Measurements from ENCODE around the gene IDE. TPM values are rescaled to one million over a fixed set of nuclear protein-coding genes. Genes with fewer than 3 reads are reported as not detected.

The IDE gene
- total and polyA plus RNA-seq, 9 of the 15 experiments (the other 6 are each of a cell fraction or from before 2014, with no cell fraction given), result 10.2 to 50.6 (median 33.2) TPM

DNA sequence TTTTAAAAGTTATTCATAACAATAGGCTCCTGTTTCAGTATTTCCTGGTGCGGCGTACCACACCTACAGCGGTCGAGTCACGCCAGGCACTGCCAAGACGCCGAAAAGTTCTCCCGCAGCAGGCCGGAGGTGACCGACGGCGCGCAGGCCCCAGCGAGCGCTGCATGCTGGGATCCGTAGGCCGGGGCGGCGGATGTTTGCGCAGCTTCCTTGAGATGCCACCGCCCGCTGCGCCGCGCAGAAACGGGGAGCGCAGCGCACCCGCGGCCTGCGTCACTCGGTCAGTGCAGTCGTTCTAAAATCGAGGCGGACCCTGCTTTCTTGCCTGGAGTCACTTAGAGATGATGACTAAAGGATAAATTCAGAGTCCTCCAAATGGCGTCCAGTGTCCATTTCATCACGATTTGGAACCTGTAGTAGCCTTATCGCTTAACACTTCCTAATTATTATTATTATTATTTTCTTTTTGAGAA is 17.7 kb upstream of the IDE start (continued):
- TF ChIP-seq ZNF639 (CRISPR knock-in tag; conservative IDR thresholded peaks at IDR 0.05 in 1 of 2, IDR thresholded peaks at IDR 0.05 in 1 of 2) (peak in 1 of 2 experiments; percentile 94; a peak in 2 of 4 replicates), MITF (IDR thresholded peaks at IDR 0.05) (no peak), ZNF395 (CRISPR knock-in tag; IDR thresholded peaks at IDR 0.05) (no peak), FOXJ3 (CRISPR knock-in tag; IDR thresholded peaks at IDR 0.05) (no peak), PHF8 (IDR thresholded peaks at IDR 0.05; ENCODE audit: borderline replicate concordance, low read length) (peak; percentile 62; the same call in 1 of the 2 replicates), HMGN3 (IDR thresholded peaks at IDR 0.05; ENCODE audit: borderline replicate concordance, extremely low read depth, insufficient read length, low read depth, low read length) (peak; percentile 79), THRAP3 (IDR thresholded peaks at IDR 0.05; ENCODE audit: borderline replicate concordance) (no peak), PTRF (tag; IDR thresholded peaks at IDR 0.05) (no peak), ZNF586 (CRISPR knock-in tag; conservative IDR thresholded peaks at IDR 0.05) (no peak), GATA2 (CRISPR knock-in tag; IDR thresholded peaks at IDR 0.05) (no peak), MAZ (CRISPR knock-in tag; conservative IDR thresholded peaks at IDR 0.05 in 1 of 2, IDR thresholded peaks at IDR 0.05 in 1 of 2) (peak in 1 of 2 experiments; percentile 62; a peak in 2 of 4 replicates), ZNF764 (CRISPR knock-in tag; IDR thresholded peaks at IDR 0.05; ENCODE audit: low read depth) (no peak), SMARCE1 (IDR thresholded peaks at IDR 0.05) (no peak), RB1 (IDR thresholded peaks at IDR 0.05; ENCODE audit: low read depth) (peak; percentile 34; the same call in 1 of the 2 replicates), GTF2A2 (tag; IDR thresholded peaks at IDR 0.05) (no peak), KLF16 (IDR thresholded peaks at IDR 0.05) (no peak), TEAD2 (tag; IDR thresholded peaks at IDR 0.05) (no peak), RCOR1 (IDR thresholded peaks at IDR 0.05; ENCODE audit: borderline replicate concordance in 1 of 2, low read depth in 2 of 2, low read length in 2 of 2) (0 out of 4 replicates have a peak, but pooled peaks of 1 of the 2 experiments have one; percentile 55), JUN (IDR thresholded peaks at IDR 0.05; ENCODE audit: borderline replicate concordance, low read depth, low read length) (no peak), JUN (CRISPR knock-in tag; IDR thresholded peaks at IDR 0.05; ENCODE audit: borderline replicate concordance) (no peak), ZKSCAN3 (CRISPR knock-in tag; IDR thresholded peaks at IDR 0.05) (no peak), SLC30A9 (CRISPR knock-in tag; IDR thresholded peaks at IDR 0.05) (no peak)
- TF ChIP-seq, protein P1, sequence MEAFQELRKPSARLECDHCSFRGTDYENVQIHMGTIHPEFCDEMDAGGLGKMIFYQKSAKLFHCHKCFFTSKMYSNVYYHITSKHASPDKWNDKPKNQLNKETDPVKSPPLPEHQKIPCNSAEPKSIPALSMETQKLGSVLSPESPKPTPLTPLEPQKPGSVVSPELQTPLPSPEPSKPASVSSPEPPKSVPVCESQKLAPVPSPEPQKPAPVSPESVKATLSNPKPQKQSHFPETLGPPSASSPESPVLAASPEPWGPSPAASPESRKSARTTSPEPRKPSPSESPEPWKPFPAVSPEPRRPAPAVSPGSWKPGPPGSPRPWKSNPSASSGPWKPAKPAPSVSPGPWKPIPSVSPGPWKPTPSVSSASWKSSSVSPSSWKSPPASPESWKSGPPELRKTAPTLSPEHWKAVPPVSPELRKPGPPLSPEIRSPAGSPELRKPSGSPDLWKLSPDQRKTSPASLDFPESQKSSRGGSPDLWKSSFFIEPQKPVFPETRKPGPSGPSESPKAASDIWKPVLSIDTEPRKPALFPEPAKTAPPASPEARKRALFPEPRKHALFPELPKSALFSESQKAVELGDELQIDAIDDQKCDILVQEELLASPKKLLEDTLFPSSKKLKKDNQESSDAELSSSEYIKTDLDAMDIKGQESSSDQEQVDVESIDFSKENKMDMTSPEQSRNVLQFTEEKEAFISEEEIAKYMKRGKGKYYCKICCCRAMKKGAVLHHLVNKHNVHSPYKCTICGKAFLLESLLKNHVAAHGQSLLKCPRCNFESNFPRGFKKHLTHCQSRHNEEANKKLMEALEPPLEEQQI (IDR thresholded peaks at IDR 0.05), result no peak

All from K562 (cell line).